ENCODE results near the gene PLCG1.

PLCG1 gene

DNA sequence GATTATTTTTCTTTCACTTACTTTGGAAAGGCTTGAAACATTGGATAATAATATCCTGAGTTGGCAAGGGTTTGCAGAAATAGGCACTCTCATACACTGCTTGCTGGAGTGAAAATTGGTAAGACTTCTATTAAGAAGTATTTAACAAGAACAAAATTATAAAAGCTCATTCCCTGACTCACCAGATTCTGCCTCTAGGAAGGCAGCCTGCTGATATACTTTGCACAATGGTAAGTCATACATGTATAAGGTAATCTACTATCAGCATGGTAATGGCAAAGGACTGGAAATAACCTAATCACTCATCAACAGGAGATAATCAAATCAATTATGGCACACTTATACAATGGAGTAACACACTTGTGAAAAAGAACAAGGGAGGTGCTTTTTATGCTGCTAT lies 85.8 kb downstream of the PLCG1 start:
- no peak overlapping the region for H3K4me3 ChIP-seq (ENCODE audit: low read depth, low read length)
- no peak overlapping the region for H3K9ac ChIP-seq (ENCODE audit: low read depth, low read length)
- no peaks in the 10 kb centered on the region for H3K4me1 ChIP-seq (ENCODE audit: control insufficient read depth, insufficient read depth, low read length)
- H3K27ac ChIP-seq (ENCODE audit: low read depth, low read length): no peak overlapping the region
- no peaks in the 10 kb centered on the region for H3K9me3 ChIP-seq (ENCODE audit: control insufficient read depth, insufficient read depth, low read length)
- H3K36me3 ChIP-seq (ENCODE audit: control insufficient read depth, insufficient read depth, low read length): no peaks in the 10 kb centered on the region
- no peaks in the 10 kb centered on the region for H3K27me3 ChIP-seq (ENCODE audit: control insufficient read depth, insufficient read depth, low read length)

GRCh38 chr20:41224281-41224680 lies 86.9 kb downstream of the PLCG1 start:
- no peak overlapping the region for H3K4me3 ChIP-seq (ENCODE audit: low read depth, low read length)
- no peak overlapping the region for H3K9ac ChIP-seq (ENCODE audit: low read depth, low read length)
- no peak overlapping the region for H3K27ac ChIP-seq (ENCODE audit: low read depth, low read length)
- no peaks in the 10 kb centered on the region for H3K27me3 ChIP-seq (ENCODE audit: control insufficient read depth, insufficient read depth, low read length)
- H3K4me1 ChIP-seq (ENCODE audit: control insufficient read depth, insufficient read depth, low read length): no peaks in the 10 kb centered on the region
- H3K36me3 ChIP-seq (ENCODE audit: control insufficient read depth, insufficient read depth, low read length): no peaks in the 10 kb centered on the region
- H3K9me3 ChIP-seq (ENCODE audit: control insufficient read depth, insufficient read depth, low read length): no peaks in the 10 kb centered on the region

- Histone ChIP-seq H3K27me3 (ENCODE audit: control insufficient read depth, insufficient read depth, low read length) (no peaks in the 10 kb centered on the region), H3K9ac (ENCODE audit: low read depth, low read length) (no peak overlapping the region), H3K4me1 (ENCODE audit: control insufficient read depth, insufficient read depth, low read length) (no peaks in the 10 kb centered on the region), H3K9me3 (ENCODE audit: control insufficient read depth, insufficient read depth, low read length) (no peaks in the 10 kb centered on the region), H3K36me3 (ENCODE audit: control insufficient read depth, insufficient read depth, low read length) (no peaks in the 10 kb centered on the region), H3K27ac (ENCODE audit: low read depth, low read length) (no peak overlapping the region), H3K4me3 (ENCODE audit: low read depth, low read length) (no peak overlapping the region)
Measured at GRCh38 chr20:41225091-41225490, 87.7 kb downstream of the PLCG1 start.

DNA sequence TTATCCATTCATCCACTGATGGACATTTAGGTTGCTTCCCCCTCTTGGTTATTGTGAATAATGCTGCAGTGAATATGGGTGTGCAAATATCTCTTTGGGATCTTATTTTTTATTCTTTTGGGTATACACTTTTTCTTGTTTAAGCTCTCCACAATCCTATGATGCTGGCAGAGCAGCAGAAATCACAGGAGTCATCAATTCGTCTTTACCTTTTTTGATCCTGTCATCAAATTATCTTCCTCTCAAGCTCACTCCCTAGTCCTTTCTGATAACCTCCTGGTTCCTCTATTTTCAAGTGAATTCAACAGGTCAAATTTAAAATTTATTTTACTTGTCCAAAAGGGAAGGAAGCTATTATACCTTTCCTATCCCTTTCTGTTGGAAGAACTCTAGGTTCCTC lies 89.1 kb downstream of the PLCG1 start:
- H3K27ac ChIP-seq (ENCODE audit: low read depth, low read length): no peak overlapping the region
- H3K9me3 ChIP-seq (ENCODE audit: control insufficient read depth, insufficient read depth, low read length): no peaks in the 10 kb centered on the region
- no peak overlapping the region for H3K9ac ChIP-seq (ENCODE audit: low read depth, low read length)
- no peaks in the 10 kb centered on the region for H3K27me3 ChIP-seq (ENCODE audit: control insufficient read depth, insufficient read depth, low read length)
- no peak overlapping the region for H3K4me3 ChIP-seq (ENCODE audit: low read depth, low read length)
- H3K36me3 ChIP-seq (ENCODE audit: control insufficient read depth, insufficient read depth, low read length): no peaks in the 10 kb centered on the region
- no peaks in the 10 kb centered on the region for H3K4me1 ChIP-seq (ENCODE audit: control insufficient read depth, insufficient read depth, low read length)
